Neural cell (in vitro differentiated cells): ENCODE data around the gene NXPH3.

ENCODE experiments used
- TAF1 ChIP-seq: IDR thresholded peaks from 2 replicates; pipeline ENCODE4 v1.6.1; 2012; ENCODE audit warnings: low read depth
- TF ChIP-seq, protein P1 (sequence below): fragments of 450-650 bp; IDR thresholded peaks from 2 replicates; pipeline ENCODE4 v1.5.1; 2014; ENCODE audit warnings: antibody characterized with exemption, mild to moderate bottlenecking, moderate library complexity; ENCODE audit not compliant: poor library complexity, severe bottlenecking
- TF ChIP-seq, protein P2 (sequence below): IDR thresholded peaks from 2 replicates; pipeline ENCODE4 v1.6.1; 2012; ENCODE audit warnings: borderline replicate concordance

GRCh38 chr17:49554694-49555494 is 20.8 kb upstream of the NXPH3 start:
- TF ChIP-seq, protein P1, sequence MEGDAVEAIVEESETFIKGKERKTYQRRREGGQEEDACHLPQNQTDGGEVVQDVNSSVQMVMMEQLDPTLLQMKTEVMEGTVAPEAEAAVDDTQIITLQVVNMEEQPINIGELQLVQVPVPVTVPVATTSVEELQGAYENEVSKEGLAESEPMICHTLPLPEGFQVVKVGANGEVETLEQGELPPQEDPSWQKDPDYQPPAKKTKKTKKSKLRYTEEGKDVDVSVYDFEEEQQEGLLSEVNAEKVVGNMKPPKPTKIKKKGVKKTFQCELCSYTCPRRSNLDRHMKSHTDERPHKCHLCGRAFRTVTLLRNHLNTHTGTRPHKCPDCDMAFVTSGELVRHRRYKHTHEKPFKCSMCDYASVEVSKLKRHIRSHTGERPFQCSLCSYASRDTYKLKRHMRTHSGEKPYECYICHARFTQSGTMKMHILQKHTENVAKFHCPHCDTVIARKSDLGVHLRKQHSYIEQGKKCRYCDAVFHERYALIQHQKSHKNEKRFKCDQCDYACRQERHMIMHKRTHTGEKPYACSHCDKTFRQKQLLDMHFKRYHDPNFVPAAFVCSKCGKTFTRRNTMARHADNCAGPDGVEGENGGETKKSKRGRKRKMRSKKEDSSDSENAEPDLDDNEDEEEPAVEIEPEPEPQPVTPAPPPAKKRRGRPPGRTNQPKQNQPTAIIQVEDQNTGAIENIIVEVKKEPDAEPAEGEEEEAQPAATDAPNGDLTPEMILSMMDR = no peak
- TF ChIP-seq TAF1 = no peak
- TF ChIP-seq, protein P2, sequence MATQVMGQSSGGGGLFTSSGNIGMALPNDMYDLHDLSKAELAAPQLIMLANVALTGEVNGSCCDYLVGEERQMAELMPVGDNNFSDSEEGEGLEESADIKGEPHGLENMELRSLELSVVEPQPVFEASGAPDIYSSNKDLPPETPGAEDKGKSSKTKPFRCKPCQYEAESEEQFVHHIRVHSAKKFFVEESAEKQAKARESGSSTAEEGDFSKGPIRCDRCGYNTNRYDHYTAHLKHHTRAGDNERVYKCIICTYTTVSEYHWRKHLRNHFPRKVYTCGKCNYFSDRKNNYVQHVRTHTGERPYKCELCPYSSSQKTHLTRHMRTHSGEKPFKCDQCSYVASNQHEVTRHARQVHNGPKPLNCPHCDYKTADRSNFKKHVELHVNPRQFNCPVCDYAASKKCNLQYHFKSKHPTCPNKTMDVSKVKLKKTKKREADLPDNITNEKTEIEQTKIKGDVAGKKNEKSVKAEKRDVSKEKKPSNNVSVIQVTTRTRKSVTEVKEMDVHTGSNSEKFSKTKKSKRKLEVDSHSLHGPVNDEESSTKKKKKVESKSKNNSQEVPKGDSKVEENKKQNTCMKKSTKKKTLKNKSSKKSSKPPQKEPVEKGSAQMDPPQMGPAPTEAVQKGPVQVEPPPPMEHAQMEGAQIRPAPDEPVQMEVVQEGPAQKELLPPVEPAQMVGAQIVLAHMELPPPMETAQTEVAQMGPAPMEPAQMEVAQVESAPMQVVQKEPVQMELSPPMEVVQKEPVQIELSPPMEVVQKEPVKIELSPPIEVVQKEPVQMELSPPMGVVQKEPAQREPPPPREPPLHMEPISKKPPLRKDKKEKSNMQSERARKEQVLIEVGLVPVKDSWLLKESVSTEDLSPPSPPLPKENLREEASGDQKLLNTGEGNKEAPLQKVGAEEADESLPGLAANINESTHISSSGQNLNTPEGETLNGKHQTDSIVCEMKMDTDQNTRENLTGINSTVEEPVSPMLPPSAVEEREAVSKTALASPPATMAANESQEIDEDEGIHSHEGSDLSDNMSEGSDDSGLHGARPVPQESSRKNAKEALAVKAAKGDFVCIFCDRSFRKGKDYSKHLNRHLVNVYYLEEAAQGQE = no peak
